ENCODE measurements around the gene SYT1. TPM values are rescaled to one million over a fixed set of nuclear protein-coding genes. Genes with fewer than 3 reads are reported as not detected.

The SYT1 gene
- total RNA-seq, 1 donor from 2014 or later, result 0.79 TPM

- no peak for TF ChIP-seq CTCF (IDR thresholded peaks at IDR 0.05; ENCODE audit: insufficient read depth, low read length, severe bottlenecking)
- DNase-seq (ENCODE audit: low read depth) (no peak), FAIRE-seq (no peak)
- no peaks in the 10 kb centered on the region for H3K27me3 ChIP-seq (ENCODE audit: control insufficient read depth, insufficient read depth, low read length)
- H3K4me3 ChIP-seq (ENCODE audit: low read depth, low read length), result no peak overlapping the region
- no peaks in the 10 kb centered on the region for H3K36me3 ChIP-seq (ENCODE audit: control insufficient read depth, insufficient read depth, low read length)
Observed at GRCh38 chr12:79384551-79384950, 520.0 kb downstream of the SYT1 start.

GRCh38 chr12:79388011-79388410 is 523.4 kb downstream of the SYT1 start:
- no peaks in the 10 kb centered on the region for H3K27me3 ChIP-seq (ENCODE audit: control insufficient read depth, insufficient read depth, low read length)
- FAIRE-seq (no peak), DNase-seq (ENCODE audit: low read depth) (no peak)
- TF ChIP-seq CTCF (IDR thresholded peaks at IDR 0.05; ENCODE audit: insufficient read depth, low read length, severe bottlenecking), result no peak
- H3K36me3 ChIP-seq (ENCODE audit: control insufficient read depth, insufficient read depth, low read length), result no peaks in the 10 kb centered on the region
- H3K4me3 ChIP-seq (ENCODE audit: low read depth, low read length), result no peak overlapping the region

- no peak for TF ChIP-seq CTCF (IDR thresholded peaks at IDR 0.05; ENCODE audit: insufficient read depth, low read length, severe bottlenecking)
- Histone ChIP-seq H3K36me3 (ENCODE audit: control insufficient read depth, insufficient read depth, low read length) (no peaks in the 10 kb centered on the region), H3K4me3 (ENCODE audit: low read depth, low read length) (no peak overlapping the region), H3K27me3 (ENCODE audit: control insufficient read depth, insufficient read depth, low read length) (no peaks in the 10 kb centered on the region)
- FAIRE-seq, result no peak
- DNase-seq (ENCODE audit: low read depth), result no peak
Observed at GRCh38 chr12:79393842-79394241, 529.3 kb downstream of the SYT1 start.

GRCh38 chr12:79397609-79398008 is 533.0 kb downstream of the SYT1 start:
- Histone ChIP-seq H3K27me3 (ENCODE audit: control insufficient read depth, insufficient read depth, low read length) (no peaks in the 10 kb centered on the region), H3K36me3 (ENCODE audit: control insufficient read depth, insufficient read depth, low read length) (no peaks in the 10 kb centered on the region), H3K4me3 (ENCODE audit: low read depth, low read length) (no peak overlapping the region)
- no peak for TF ChIP-seq CTCF (IDR thresholded peaks at IDR 0.05; ENCODE audit: insufficient read depth, low read length, severe bottlenecking)
- FAIRE-seq, result no peak
- DNase-seq (ENCODE audit: low read depth), result no peak

- no peaks in the 10 kb centered on the region for H3K27me3 ChIP-seq (ENCODE audit: control insufficient read depth, insufficient read depth, low read length)
- no peaks in the 10 kb centered on the region for H3K36me3 ChIP-seq (ENCODE audit: control insufficient read depth, insufficient read depth, low read length)
- FAIRE-seq (no peak), DNase-seq (ENCODE audit: low read depth) (no peak)
- no peak overlapping the region for H3K4me3 ChIP-seq (ENCODE audit: low read depth, low read length)
- TF ChIP-seq CTCF (IDR thresholded peaks at IDR 0.05; ENCODE audit: insufficient read depth, low read length, severe bottlenecking), result no peak
Observed at GRCh38 chr12:79400481-79400880, 535.9 kb downstream of the SYT1 start.

GRCh38 chr12:79402606-79403005 is 538.0 kb downstream of the SYT1 start:
- Histone ChIP-seq H3K27me3 (ENCODE audit: control insufficient read depth, insufficient read depth, low read length) (no peaks in the 10 kb centered on the region), H3K4me3 (ENCODE audit: low read depth, low read length) (no peak overlapping the region), H3K36me3 (ENCODE audit: control insufficient read depth, insufficient read depth, low read length) (no peaks in the 10 kb centered on the region)
- no peak for DNase-seq (ENCODE audit: low read depth)
- no peak for TF ChIP-seq CTCF (IDR thresholded peaks at IDR 0.05; ENCODE audit: insufficient read depth, low read length, severe bottlenecking)
- FAIRE-seq, result no peak

Data from bronchial epithelial cell (primary cell).